ENCODE results near the gene CEP128.

The CEP128 gene

GRCh38 chr14:80485764-80486163 is 455.8 kb downstream of the CEP128 start:
- no peak for DNase-seq (ENCODE audit: insufficient read length, low spot score)
- no peak for TF ChIP-seq POLR2A (IDR thresholded peaks at IDR 0.05; ENCODE audit: low read depth, low read length)
- TF ChIP-seq POU2F2 (IDR thresholded peaks at IDR 0.05; ENCODE audit: low read depth, low read length) = no peak
- no peak for TF ChIP-seq SPI1 (IDR thresholded peaks at IDR 0.05; ENCODE audit: low read depth, low read length)
- no peak for TF ChIP-seq PAX5 (IDR thresholded peaks at IDR 0.05; ENCODE audit: insufficient read depth, low read length, severe bottlenecking)
- TF ChIP-seq POLR2AphosphoS5 (IDR thresholded peaks at IDR 0.05; ENCODE audit: low read depth, low read length) = no peak
- no peak for TF ChIP-seq TAF1 (IDR thresholded peaks at IDR 0.05; ENCODE audit: low read depth, low read length)
- FAIRE-seq = no peak

- TF ChIP-seq TAF1 (IDR thresholded peaks at IDR 0.05; ENCODE audit: low read depth, low read length) = no peak
- no peak for TF ChIP-seq POLR2A (IDR thresholded peaks at IDR 0.05; ENCODE audit: low read depth, low read length)
- no peak for TF ChIP-seq POU2F2 (IDR thresholded peaks at IDR 0.05; ENCODE audit: low read depth, low read length)
- TF ChIP-seq PAX5 (IDR thresholded peaks at IDR 0.05; ENCODE audit: insufficient read depth, low read length, severe bottlenecking) = no peak
- no peak for TF ChIP-seq POLR2AphosphoS5 (IDR thresholded peaks at IDR 0.05; ENCODE audit: low read depth, low read length)
- TF ChIP-seq SPI1 (IDR thresholded peaks at IDR 0.05; ENCODE audit: low read depth, low read length) = no peak
- DNase-seq (ENCODE audit: insufficient read length, low spot score) (no peak), FAIRE-seq (no peak)
These were observed 458.2 kb downstream of the CEP128 start for GRCh38 chr14:80483331-80483730.

GRCh38 chr14:80477388-80478160 is 464.0 kb downstream of the CEP128 start:
- DNase-seq (ENCODE audit: insufficient read length, low spot score) (no peak), FAIRE-seq (no peak)
- no peak for TF ChIP-seq POLR2A (IDR thresholded peaks at IDR 0.05; ENCODE audit: low read depth, low read length)
- no peak for TF ChIP-seq SPI1 (IDR thresholded peaks at IDR 0.05; ENCODE audit: low read depth, low read length)
- no peak for TF ChIP-seq POLR2AphosphoS5 (IDR thresholded peaks at IDR 0.05; ENCODE audit: low read depth, low read length)
- TF ChIP-seq PAX5 (IDR thresholded peaks at IDR 0.05; ENCODE audit: insufficient read depth, low read length, severe bottlenecking) = no peak
- TF ChIP-seq TAF1 (IDR thresholded peaks at IDR 0.05; ENCODE audit: low read depth, low read length) = no peak
- TF ChIP-seq POU2F2 (IDR thresholded peaks at IDR 0.05; ENCODE audit: low read depth, low read length) = no peak

- FAIRE-seq (no peak), DNase-seq (ENCODE audit: insufficient read length, low spot score) (no peak)
- no peak for TF ChIP-seq PAX5 (IDR thresholded peaks at IDR 0.05; ENCODE audit: insufficient read depth, low read length, severe bottlenecking)
- TF ChIP-seq SPI1 (IDR thresholded peaks at IDR 0.05; ENCODE audit: low read depth, low read length) = no peak
- TF ChIP-seq TAF1 (IDR thresholded peaks at IDR 0.05; ENCODE audit: low read depth, low read length) = no peak
- TF ChIP-seq POLR2AphosphoS5 (IDR thresholded peaks at IDR 0.05; ENCODE audit: low read depth, low read length) = no peak
- TF ChIP-seq POLR2A (IDR thresholded peaks at IDR 0.05; ENCODE audit: low read depth, low read length) = no peak
- no peak for TF ChIP-seq POU2F2 (IDR thresholded peaks at IDR 0.05; ENCODE audit: low read depth, low read length)
These were observed 466.5 kb downstream of the CEP128 start for GRCh38 chr14:80475074-80475473.

GRCh38 chr14:80468331-80469122 is 473.0 kb downstream of the CEP128 start:
- no peak for DNase-seq (ENCODE audit: insufficient read length, low spot score)
- no peak for FAIRE-seq
- TF ChIP-seq POU2F2 (IDR thresholded peaks at IDR 0.05; ENCODE audit: low read depth, low read length) (no peak), PAX5 (IDR thresholded peaks at IDR 0.05; ENCODE audit: insufficient read depth, low read length, severe bottlenecking) (no peak), POLR2AphosphoS5 (IDR thresholded peaks at IDR 0.05; ENCODE audit: low read depth, low read length) (no peak), POLR2A (IDR thresholded peaks at IDR 0.05; ENCODE audit: low read depth, low read length) (no peak), TAF1 (IDR thresholded peaks at IDR 0.05; ENCODE audit: low read depth, low read length) (no peak), SPI1 (IDR thresholded peaks at IDR 0.05; ENCODE audit: low read depth, low read length) (no peak)

GRCh38 chr14:80465546-80466220 is 475.9 kb downstream of the CEP128 start:
- DNase-seq (ENCODE audit: insufficient read length, low spot score) = no peak
- TF ChIP-seq SPI1 (IDR thresholded peaks at IDR 0.05; ENCODE audit: low read depth, low read length) (no peak), POU2F2 (IDR thresholded peaks at IDR 0.05; ENCODE audit: low read depth, low read length) (no peak), POLR2A (IDR thresholded peaks at IDR 0.05; ENCODE audit: low read depth, low read length) (no peak), TAF1 (IDR thresholded peaks at IDR 0.05; ENCODE audit: low read depth, low read length) (no peak), PAX5 (IDR thresholded peaks at IDR 0.05; ENCODE audit: insufficient read depth, low read length, severe bottlenecking) (no peak), POLR2AphosphoS5 (IDR thresholded peaks at IDR 0.05; ENCODE audit: low read depth, low read length) (no peak)
- no peak for FAIRE-seq

- FAIRE-seq (no peak), DNase-seq (ENCODE audit: insufficient read length, low spot score) (no peak)
- TF ChIP-seq POLR2A (IDR thresholded peaks at IDR 0.05; ENCODE audit: low read depth, low read length) = no peak
- TF ChIP-seq SPI1 (IDR thresholded peaks at IDR 0.05; ENCODE audit: low read depth, low read length) = no peak
- no peak for TF ChIP-seq PAX5 (IDR thresholded peaks at IDR 0.05; ENCODE audit: insufficient read depth, low read length, severe bottlenecking)
- no peak for TF ChIP-seq POU2F2 (IDR thresholded peaks at IDR 0.05; ENCODE audit: low read depth, low read length)
- no peak for TF ChIP-seq POLR2AphosphoS5 (IDR thresholded peaks at IDR 0.05; ENCODE audit: low read depth, low read length)
- TF ChIP-seq TAF1 (IDR thresholded peaks at IDR 0.05; ENCODE audit: low read depth, low read length) = no peak
These were observed 476.9 kb downstream of the CEP128 start for GRCh38 chr14:80464531-80465149.

GRCh38 chr14:80456209-80456608 is 485.3 kb downstream of the CEP128 start:
- no peak for TF ChIP-seq PAX5 (IDR thresholded peaks at IDR 0.05; ENCODE audit: insufficient read depth, low read length, severe bottlenecking)
- TF ChIP-seq POU2F2 (IDR thresholded peaks at IDR 0.05; ENCODE audit: low read depth, low read length) = no peak
- no peak for TF ChIP-seq SPI1 (IDR thresholded peaks at IDR 0.05; ENCODE audit: low read depth, low read length)
- no peak for TF ChIP-seq POLR2AphosphoS5 (IDR thresholded peaks at IDR 0.05; ENCODE audit: low read depth, low read length)
- no peak for TF ChIP-seq POLR2A (IDR thresholded peaks at IDR 0.05; ENCODE audit: low read depth, low read length)
- TF ChIP-seq TAF1 (IDR thresholded peaks at IDR 0.05; ENCODE audit: low read depth, low read length) = no peak
- FAIRE-seq (no peak), DNase-seq (ENCODE audit: insufficient read length, low spot score) (no peak)
